Measurements from ENCODE around the gene LRP1B.

DNA sequence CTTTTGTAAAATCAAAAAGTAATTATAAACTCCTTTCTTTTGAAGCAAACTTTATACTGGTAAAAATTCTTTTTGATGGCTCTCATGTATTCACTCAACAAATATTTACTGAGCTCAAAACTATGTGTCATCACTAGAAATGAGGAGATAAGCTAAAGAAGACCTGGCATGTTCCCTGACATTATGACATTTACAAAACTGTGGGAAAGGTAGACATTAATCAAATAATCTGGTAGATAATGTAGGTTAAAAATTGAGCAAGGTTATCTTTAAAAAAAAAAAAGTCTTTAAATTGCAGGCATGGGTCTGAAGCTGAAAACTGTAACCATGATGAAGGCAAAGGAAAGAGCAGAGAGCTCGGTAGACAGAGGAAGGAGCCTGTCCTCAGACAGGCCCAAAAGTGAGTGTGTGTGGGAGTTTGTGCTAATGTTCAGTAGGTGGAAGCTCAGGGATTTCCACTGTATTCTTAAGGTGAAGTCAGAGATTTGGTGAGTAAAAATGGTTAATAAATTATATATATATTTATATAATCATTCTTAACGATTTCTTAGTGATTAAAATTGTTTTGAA lies 612.9 kb downstream of the LRP1B start:
- TF ChIP-seq CTCF (IDR thresholded peaks at IDR 0.05) = no peak
- no peak for TF ChIP-seq MAX (IDR thresholded peaks at IDR 0.05; ENCODE audit: low read depth)
- no peak for TF ChIP-seq TAF1 (IDR thresholded peaks at IDR 0.05; ENCODE audit: borderline replicate concordance, low read depth, low read length)
- TF ChIP-seq IRF3 (IDR thresholded peaks at IDR 0.05; ENCODE audit: low read depth, low read length) = no peak
- no peak for TF ChIP-seq YY1 (IDR thresholded peaks at IDR 0.05; ENCODE audit: low read depth)
